ENCODE data around the gene C2orf81. TPM values are rescaled to one million over a fixed set of nuclear protein-coding genes. Genes with fewer than 3 reads are reported as not detected.
A peak's percentile ranks its signal among the peaks of the same experiment; 100 is the strongest.
"Not testable (repeated sequence)": the region's sequence is repeated elsewhere in the genome, so short reads cannot be mapped to it uniquely, and the experiment has no call there.

The C2orf81 gene
- polyA plus RNA-seq, 1 of the 3 experiments (the other 2 are of a cell fraction): 2.5 TPM

- TF ChIP-seq CHD2 (IDR thresholded peaks at IDR 0.05; ENCODE audit: low read length, partially characterized antibody) (no peak), FOSL2 (IDR thresholded peaks at IDR 0.05; ENCODE audit: borderline replicate concordance, low read depth) (no peak), EP300 (IDR thresholded peaks at IDR 0.05; ENCODE audit: borderline replicate concordance in 1 of 2, low read depth in 1 of 2, low read length in 1 of 2) (no peak), RCOR1 (IDR thresholded peaks at IDR 0.05; ENCODE audit: low read length) (no peak)
Measured at GRCh38 chr2:74423231-74424095, 2.0 kb upstream of the C2orf81 start (continued).

- H3K79me2 ChIP-seq (ENCODE audit: insufficient read depth); H3K9me2 ChIP-seq; H4K20me1 ChIP-seq (ENCODE audit: insufficient read depth); H3K36me3 ChIP-seq (replicated peaks in 1 of 2; ENCODE audit: control insufficient read depth in 1 of 2, insufficient read depth in 2 of 2, low read length in 1 of 2); H3F3A ChIP-seq (replicated peaks; ENCODE audit: insufficient read depth); H3K27me3 ChIP-seq (ENCODE audit: insufficient read depth); H3K9me3 ChIP-seq; DNase-seq: not testable (repeated sequence)
- Histone ChIP-seq H3K27ac (ENCODE audit: low read depth in 2 of 2, low read length in 1 of 2) (peak overlapping the region; percentile 82 to 94), H3K9ac (peak overlapping the region; percentile 81), H2AFZ (ENCODE audit: low read depth) (peak overlapping the region; percentile 81; the same call in 1 of the 2 replicates), H3K4me3 (ENCODE audit: low read depth in 2 of 2, low read length in 1 of 2) (peak overlapping the region; percentile 87), H3K4me2 (peak overlapping the region; percentile 75), H3K4me1 (ENCODE audit: control insufficient read depth in 1 of 2, insufficient read depth in 2 of 2, low read depth in 1 of 2, low read length in 1 of 2) (peaks cover 0 to 16% of the 10 kb centered on the region in 2 experiments; a peak in 1 of 4 replicates)
- WGBS (ENCODE audit: low lambda C conversion rate): 52% methylated on average over 19 of the region's 19 CpGs
- CTCF ChIA-PET: interaction anchor here (0.7 to 3.8 kb wide), 7 partner anchors 8 to 171 kb away, joined by 3 to 22 read pairs (median 4); no protein-coding TSS in a partner anchor
- POLR2A ChIA-PET: interaction anchor here (0.7 to 3.1 kb wide), 13 partner anchors 8 to 242 kb away, joined by 3 to 28 read pairs (median 4); partner anchors contain the start of genes CCDC142, DCTN1, INO80B and MOB1A
Measured at GRCh38 chr2:74420443-74421103, 846 bp downstream of the C2orf81 start.

GRCh38 chr2:74420006-74420405 lies 1.4 kb downstream of the C2orf81 start:
- WGBS (ENCODE audit: low lambda C conversion rate): 98% methylated on average over 2 of the region's 2 CpGs
- Histone ChIP-seq H3K4me3 (ENCODE audit: low read depth in 2 of 2, low read length in 1 of 2) (no peak overlapping the region), H4K20me1 (ENCODE audit: insufficient read depth) (no peaks in the 10 kb centered on the region), H3K9me2 (no peaks in the 10 kb centered on the region), H3K9me3 (no peaks in the 10 kb centered on the region), H3K4me1 (ENCODE audit: control insufficient read depth in 1 of 2, insufficient read depth in 2 of 2, low read depth in 1 of 2, low read length in 1 of 2) (peaks cover 0 to 16% of the 10 kb centered on the region in 2 experiments; a peak in 1 of 4 replicates), H3K36me3 (replicated peaks in 1 of 2; ENCODE audit: control insufficient read depth in 1 of 2, insufficient read depth in 2 of 2, low read length in 1 of 2) (peaks cover 0 to 6% of the 10 kb centered on the region in 2 experiments), H3F3A (replicated peaks; ENCODE audit: insufficient read depth) (peaks cover 4% of the 10 kb centered on the region), H3K4me2 (no peak overlapping the region), H2AFZ (ENCODE audit: low read depth) (no peak overlapping the region; the same call in 1 of the 2 replicates), H3K79me2 (ENCODE audit: insufficient read depth) (no peaks in the 10 kb centered on the region), H3K27me3 (ENCODE audit: insufficient read depth) (no peaks in the 10 kb centered on the region), H3K27ac (ENCODE audit: low read depth in 2 of 2, low read length in 1 of 2) (no peak overlapping the region), H3K9ac (no peak overlapping the region)
- TF ChIP-seq RFX5 (IDR thresholded peaks at IDR 0.05; ENCODE audit: low read length) (no peak), EP300 (IDR thresholded peaks at IDR 0.05; ENCODE audit: borderline replicate concordance in 1 of 2, low read depth in 1 of 2, low read length in 1 of 2) (no peak), NRF1 (IDR thresholded peaks at IDR 0.05; ENCODE audit: low read depth, low read length) (no peak)
- POLR2A ChIA-PET: interaction anchor here (1.2 kb wide), 1 partner anchor 31 kb away, joined by 6 read pairs; no protein-coding TSS in a partner anchor
- CTCF ChIA-PET: interaction anchor here (1.0 to 3.8 kb wide), 2 partner anchors 28 to 170 kb away, joined by 3 to 22 read pairs; no protein-coding TSS in a partner anchor
- no peak for DNase-seq
